HepG2 (cell line): ENCODE data around the gene LZTS2. TPM values are rescaled to one million over a fixed set of nuclear protein-coding genes. Genes with fewer than 3 reads are reported as not detected.

Source experiments
- DR1 ChIP-seq: sonication (generic); formaldehyde crosslinking; IDR thresholded peaks from 2 replicates; pipeline ENCODE4 v1.8.0; 2021; ENCODE audit warnings: mild to moderate bottlenecking, missing genetic modification reagents, inconsistent platforms
- GABPB1 ChIP-seq: IDR thresholded peaks from 2 replicates; pipeline ENCODE4 v1.6.1; 2016; ENCODE audit warnings: mild to moderate bottlenecking, missing genetic modification reagents, moderate library complexity, missing compliant biosample characterization
- HNRNPK ChIP-seq: fragments of 200-400 bp; formaldehyde crosslinking; IDR thresholded peaks from 2 replicates; pipeline ENCODE4 v1.6.1; 2018; ENCODE audit warnings: low read length, low read depth, moderate library complexity, mild to moderate bottlenecking; ENCODE audit not compliant: poor library complexity, severe bottlenecking
- LCORL ChIP-seq, 2 experiments: fragments of 450-650 bp in 1 of 2; sonication (generic) in 1 of 2; formaldehyde crosslinking in 1 of 2; IDR thresholded peaks; 2 replicates each; pipeline versions ENCODE4 v1.5.0 to v1.6.1; 2017 to 2020; ENCODE audit warnings: antibody characterized with exemption in 1 of 2, missing genetic modification reagents in 1 of 2
- NCOA2 ChIP-seq: sonication (generic); formaldehyde crosslinking; IDR thresholded peaks from 2 replicates; pipeline ENCODE4 v1.8.0; 2022; ENCODE audit warnings: inconsistent platforms
- RFX3 ChIP-seq: IDR thresholded peaks from 2 replicates; pipeline ENCODE4 v1.6.1; 2016; ENCODE audit warnings: missing biosample characterization, missing genetic modification reagents
- RXRA ChIP-seq: sonication (generic); formaldehyde crosslinking; IDR thresholded peaks from 2 replicates; pipeline ENCODE4 v1.5.1; 2020; ENCODE audit warnings: missing genetic modification reagents
- SKI ChIP-seq: fragments of 450-650 bp; IDR thresholded peaks from one replicate; pipeline ENCODE4 v1.6.1; 2018; ENCODE audit warnings: mild to moderate bottlenecking; ENCODE audit not compliant: partially characterized antibody
- ZBTB21 ChIP-seq: sonication (generic); formaldehyde crosslinking; IDR thresholded peaks from 2 replicates; pipeline ENCODE4 v1.4.0; 2020; ENCODE audit warnings: missing genetic modification reagents
- ZFP36 ChIP-seq: fragments of 150-350 bp; IDR thresholded peaks from 2 replicates; pipeline ENCODE4 v1.6.1; 2018; ENCODE audit warnings: borderline replicate concordance, low read length, low read depth; ENCODE audit not compliant: partially characterized antibody
- ZNF17 ChIP-seq: sonication (generic); formaldehyde crosslinking; IDR thresholded peaks from 2 replicates; pipeline ENCODE4 v1.5.0; 2020; ENCODE audit warnings: mild to moderate bottlenecking, missing genetic modification reagents
- ZNF253 ChIP-seq: sonication (generic); formaldehyde crosslinking; IDR thresholded peaks from 2 replicates; pipeline ENCODE4 v1.8.0; 2022; ENCODE audit warnings: mild to moderate bottlenecking, missing genetic modification reagents, borderline replicate concordance
- ZNF317 ChIP-seq: sonication (generic); formaldehyde crosslinking; IDR thresholded peaks from 2 replicates; pipeline ENCODE4 v1.5.0; 2020; ENCODE audit warnings: mild to moderate bottlenecking, missing genetic modification reagents
- ZNF343 ChIP-seq: sonication (generic); formaldehyde crosslinking; IDR thresholded peaks from 2 replicates; pipeline ENCODE4 v1.4.0; 2020; ENCODE audit warnings: mild to moderate bottlenecking, missing genetic modification reagents
- ZNF460 ChIP-seq: sonication (generic); formaldehyde crosslinking; IDR thresholded peaks from 2 replicates; pipeline ENCODE4 v1.5.1; 2020; ENCODE audit warnings: missing genetic modification reagents, mild to moderate bottlenecking, borderline replicate concordance
- ZNF552 ChIP-seq: sonication (generic); formaldehyde crosslinking; IDR thresholded peaks from 2 replicates; pipeline ENCODE4 v1.9.0; 2022; ENCODE audit warnings: missing genetic modification reagents, mild to moderate bottlenecking, borderline replicate concordance
- ZNF644 ChIP-seq: IDR thresholded peaks from 2 replicates; pipeline ENCODE4 v1.6.1; 2016; ENCODE audit warnings: low read depth
- ZNF652 ChIP-seq: IDR thresholded peaks from 2 replicates; pipeline ENCODE4 v1.6.1; 2016; ENCODE audit warnings: low read depth, borderline replicate concordance
- polyA plus RNA-seq, 8 experiments: library from polyadenylated mRNA; depleted of rRNA in 3 of 8; stranded (reverse) in 7 of 8; unstranded in 1 of 8; fragments of >200 nt; fragmentation: Illumina TruSeq in 4 of 8; extraction: Trizol in 4 of 8; gene quantifications; 2 replicates each; pipeline versions ENCODE4 v1.2.1 to v1.2.3, GENCODE V29; 2011 to 2016; ENCODE audit warnings: low read depth in 4 of 8, missing spikeins in 1 of 8, mixed read lengths in 1 of 8; ENCODE audit not compliant: insufficient read depth in 1 of 8
- total RNA-seq, 5 experiments: library from RNA; depleted of rRNA; stranded (reverse); fragments of >200 nt; fragmentation: Illumina TruSeq; extraction: Trizol; gene quantifications; 2 replicates each; pipeline ENCODE4 v1.2.3, GENCODE V29; 2016; ENCODE audit warnings: low read depth in 1 of 5
- TF ChIP-seq, protein P1 (sequence below): sonication (generic); formaldehyde crosslinking; conservative IDR thresholded peaks from 2 replicates; pipeline ENCODE4 v1.8.0; 2022; ENCODE audit warnings: low read depth, missing genetic modification reagents
- TF ChIP-seq, protein P2 (sequence below): sonication (generic); formaldehyde crosslinking; IDR thresholded peaks from 2 replicates; pipeline ENCODE4 v1.9.0; 2021; ENCODE audit warnings: missing genetic modification reagents, borderline replicate concordance
- TF ChIP-seq, protein P3 (sequence below): sonication (generic); formaldehyde crosslinking; IDR thresholded peaks from 2 replicates; pipeline ENCODE4 v1.4.0; 2020; ENCODE audit warnings: missing genetic modification reagents
- TF ChIP-seq, protein P4 (sequence below): sonication (generic); formaldehyde crosslinking; IDR thresholded peaks from 2 replicates; pipeline ENCODE4 v1.8.0; 2022; ENCODE audit warnings: missing genetic modification reagents, mild to moderate bottlenecking, inconsistent platforms, borderline replicate concordance
- TF ChIP-seq, protein P5 (sequence below): sonication (generic); formaldehyde crosslinking; IDR thresholded peaks from 2 replicates; pipeline ENCODE4 v1.8.0; 2022; ENCODE audit warnings: missing genetic modification reagents, mild to moderate bottlenecking, borderline replicate concordance

The LZTS2 gene
- total and polyA plus RNA-seq, 2 of the 13 experiments (the other 11 are each of a cell fraction or from before 2014, with no cell fraction given): 43.6 to 65.6 TPM

DNA sequence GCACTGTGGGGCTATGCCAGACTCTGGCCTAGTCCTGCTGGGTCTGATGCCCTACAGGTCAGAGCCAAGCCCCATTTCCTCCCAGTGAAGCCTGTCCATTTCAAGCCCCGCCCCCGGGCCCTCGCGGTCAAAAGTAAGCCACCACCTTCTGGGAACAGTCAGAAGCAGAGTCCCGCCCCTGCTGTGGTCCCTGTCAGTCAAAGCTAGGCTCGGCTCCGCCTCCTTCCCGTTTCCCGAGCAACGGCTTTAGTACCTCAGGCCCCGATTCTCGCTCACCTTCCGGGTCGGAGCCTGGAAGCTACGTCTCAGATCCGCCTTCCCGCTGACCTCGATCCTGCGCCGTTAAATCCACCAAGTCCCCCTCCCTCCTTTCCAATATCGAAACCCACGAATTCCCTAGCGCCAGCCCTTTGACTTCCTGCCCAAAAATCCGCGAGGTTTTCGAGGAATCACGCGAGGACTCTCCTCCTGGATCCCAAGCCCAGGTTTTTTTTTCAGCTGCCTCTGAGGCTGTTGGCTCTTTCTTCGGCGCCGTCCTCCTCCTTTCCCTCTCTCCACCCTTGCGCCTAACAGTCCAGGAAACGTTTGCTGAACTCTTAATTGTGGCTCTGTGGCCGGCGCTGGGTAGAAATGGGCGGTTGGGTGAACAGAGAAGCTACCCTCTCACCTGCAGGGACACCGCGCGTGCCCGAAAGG, 43.2 kb downstream of the LZTS2 start (continued):
- TF ChIP-seq RFX3 (CRISPR knock-in tag) (peak; percentile 75), RXRA (CRISPR knock-in tag) (no peak), ZFP36 (no peak), ZNF460 (no peak), ZNF552 (CRISPR knock-in tag) (no peak), DR1 (CRISPR knock-in tag) (peak; percentile 72), ZNF644 (CRISPR knock-in tag) (no peak), GABPB1 (CRISPR knock-in tag) (peak; percentile 75), LCORL (IDR thresholded peaks at IDR 0.05) (no peak), LCORL (CRISPR knock-in tag; IDR thresholded peaks at IDR 0.05) (peak; percentile 37; the same call in 1 of the 2 replicates), NCOA2 (CRISPR knock-in tag) (no peak), ZNF343 (CRISPR knock-in tag) (peak; percentile 67; the same call in 1 of the 2 replicates), HNRNPK (no peak), SKI (no peak), ZBTB21 (no peak), ZNF253 (CRISPR knock-in tag) (no peak), ZNF317 (CRISPR knock-in tag) (no peak), ZNF652 (CRISPR knock-in tag) (no peak), ZNF17 (CRISPR knock-in tag) (no peak)
- TF ChIP-seq, protein P1, sequence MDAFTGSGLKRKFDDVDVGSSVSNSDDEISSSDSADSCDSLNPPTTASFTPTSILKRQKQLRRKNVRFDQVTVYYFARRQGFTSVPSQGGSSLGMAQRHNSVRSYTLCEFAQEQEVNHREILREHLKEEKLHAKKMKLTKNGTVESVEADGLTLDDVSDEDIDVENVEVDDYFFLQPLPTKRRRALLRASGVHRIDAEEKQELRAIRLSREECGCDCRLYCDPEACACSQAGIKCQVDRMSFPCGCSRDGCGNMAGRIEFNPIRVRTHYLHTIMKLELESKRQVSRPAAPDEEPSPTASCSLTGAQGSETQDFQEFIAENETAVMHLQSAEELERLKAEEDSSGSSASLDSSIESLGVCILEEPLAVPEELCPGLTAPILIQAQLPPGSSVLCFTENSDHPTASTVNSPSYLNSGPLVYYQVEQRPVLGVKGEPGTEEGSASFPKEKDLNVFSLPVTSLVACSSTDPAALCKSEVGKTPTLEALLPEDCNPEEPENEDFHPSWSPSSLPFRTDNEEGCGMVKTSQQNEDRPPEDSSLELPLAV (CRISPR knock-in tag): no peak
- TF ChIP-seq, protein P2, sequence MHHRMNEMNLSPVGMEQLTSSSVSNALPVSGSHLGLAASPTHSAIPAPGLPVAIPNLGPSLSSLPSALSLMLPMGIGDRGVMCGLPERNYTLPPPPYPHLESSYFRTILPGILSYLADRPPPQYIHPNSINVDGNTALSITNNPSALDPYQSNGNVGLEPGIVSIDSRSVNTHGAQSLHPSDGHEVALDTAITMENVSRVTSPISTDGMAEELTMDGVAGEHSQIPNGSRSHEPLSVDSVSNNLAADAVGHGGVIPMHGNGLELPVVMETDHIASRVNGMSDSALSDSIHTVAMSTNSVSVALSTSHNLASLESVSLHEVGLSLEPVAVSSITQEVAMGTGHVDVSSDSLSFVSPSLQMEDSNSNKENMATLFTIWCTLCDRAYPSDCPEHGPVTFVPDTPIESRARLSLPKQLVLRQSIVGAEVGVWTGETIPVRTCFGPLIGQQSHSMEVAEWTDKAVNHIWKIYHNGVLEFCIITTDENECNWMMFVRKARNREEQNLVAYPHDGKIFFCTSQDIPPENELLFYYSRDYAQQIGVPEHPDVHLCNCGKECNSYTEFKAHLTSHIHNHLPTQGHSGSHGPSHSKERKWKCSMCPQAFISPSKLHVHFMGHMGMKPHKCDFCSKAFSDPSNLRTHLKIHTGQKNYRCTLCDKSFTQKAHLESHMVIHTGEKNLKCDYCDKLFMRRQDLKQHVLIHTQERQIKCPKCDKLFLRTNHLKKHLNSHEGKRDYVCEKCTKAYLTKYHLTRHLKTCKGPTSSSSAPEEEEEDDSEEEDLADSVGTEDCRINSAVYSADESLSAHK: no peak
- TF ChIP-seq, protein P3, sequence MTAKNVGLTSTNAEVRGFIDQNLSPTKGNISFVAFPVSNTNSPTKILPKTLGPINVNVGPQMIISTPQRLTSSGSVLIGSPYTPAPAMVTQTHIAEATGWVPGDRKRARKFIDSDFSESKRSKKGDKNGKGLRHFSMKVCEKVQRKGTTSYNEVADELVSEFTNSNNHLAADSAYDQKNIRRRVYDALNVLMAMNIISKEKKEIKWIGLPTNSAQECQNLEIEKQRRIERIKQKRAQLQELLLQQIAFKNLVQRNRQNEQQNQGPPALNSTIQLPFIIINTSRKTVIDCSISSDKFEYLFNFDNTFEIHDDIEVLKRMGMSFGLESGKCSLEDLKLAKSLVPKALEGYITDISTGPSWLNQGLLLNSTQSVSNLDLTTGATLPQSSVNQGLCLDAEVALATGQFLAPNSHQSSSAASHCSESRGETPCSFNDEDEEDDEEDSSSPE: no peak; the same call in 1 of the 2 replicates
- TF ChIP-seq, protein P4, sequence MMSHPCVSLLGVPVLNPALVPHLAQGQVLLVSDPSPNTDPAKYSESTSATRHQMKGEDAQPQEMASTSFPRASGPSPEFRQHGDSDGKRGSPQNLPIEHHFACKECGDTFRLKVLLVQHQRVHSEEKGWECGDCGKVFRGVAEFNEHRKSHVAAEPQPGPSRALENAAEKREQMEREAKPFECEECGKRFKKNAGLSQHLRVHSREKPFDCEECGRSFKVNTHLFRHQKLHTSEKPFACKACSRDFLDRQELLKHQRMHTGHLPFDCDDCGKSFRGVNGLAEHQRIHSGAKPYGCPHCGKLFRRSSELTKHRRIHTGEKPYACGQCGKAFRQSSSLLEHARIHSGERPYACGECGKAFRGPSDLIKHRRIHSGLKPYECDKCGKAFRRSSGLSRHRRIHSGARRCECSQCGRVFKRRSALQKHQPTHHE (CRISPR knock-in tag): no peak
- TF ChIP-seq, protein P5, sequence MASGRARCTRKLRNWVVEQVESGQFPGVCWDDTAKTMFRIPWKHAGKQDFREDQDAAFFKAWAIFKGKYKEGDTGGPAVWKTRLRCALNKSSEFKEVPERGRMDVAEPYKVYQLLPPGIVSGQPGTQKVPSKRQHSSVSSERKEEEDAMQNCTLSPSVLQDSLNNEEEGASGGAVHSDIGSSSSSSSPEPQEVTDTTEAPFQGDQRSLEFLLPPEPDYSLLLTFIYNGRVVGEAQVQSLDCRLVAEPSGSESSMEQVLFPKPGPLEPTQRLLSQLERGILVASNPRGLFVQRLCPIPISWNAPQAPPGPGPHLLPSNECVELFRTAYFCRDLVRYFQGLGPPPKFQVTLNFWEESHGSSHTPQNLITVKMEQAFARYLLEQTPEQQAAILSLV (CRISPR knock-in tag): no peak
